SK-N-SH treated with all-trans-retinoic acid at 6 μM for 48 hours (cell line): ENCODE measurements around the gene COPZ2.

Source experiments
- ATAC-seq: fragments of 200-7000 bp; cut with Tn5 transposase; 3 replicates; pipeline ENCODE4 v1.9.1; 2020; ENCODE audit warnings: mild to moderate bottlenecking, moderate library complexity
- ARNTL ChIP-seq: fragments of 450-650 bp; formaldehyde crosslinking; IDR thresholded peaks from 2 replicates; pipeline ENCODE4 v1.5.0; 2020; ENCODE audit warnings: low read depth, mild to moderate bottlenecking, moderate library complexity, borderline replicate concordance
- BACH2 ChIP-seq: fragments of 250-450 bp; sonication (Bioruptor Pico); IDR thresholded peaks from 2 replicates; pipeline ENCODE4 v1.9.0; 2021; ENCODE audit warnings: mild to moderate bottlenecking, borderline replicate concordance
- CSDC2 ChIP-seq: fragments of 250-450 bp; sonication (Bioruptor Pico); IDR thresholded peaks from 2 replicates; pipeline ENCODE4 v1.5.0; 2020; ENCODE audit warnings: mild to moderate bottlenecking, moderate library complexity
- CSRNP3 ChIP-seq: fragments of 250-450 bp; sonication (Bioruptor Pico); IDR thresholded peaks from 2 replicates; pipeline ENCODE4 v1.5.1; 2021; ENCODE audit warnings: mild to moderate bottlenecking, moderate library complexity
- GLIS3 ChIP-seq: fragments of 250-450 bp; sonication (Bioruptor Pico); IDR thresholded peaks from 2 replicates; pipeline ENCODE4 v1.5.0; 2020; ENCODE audit warnings: mild to moderate bottlenecking, moderate library complexity
- ISL1 ChIP-seq: fragments of 250-450 bp; sonication (Bioruptor Pico); IDR thresholded peaks from 2 replicates; pipeline ENCODE4 v2.1.2; 2022; ENCODE audit warnings: mild to moderate bottlenecking, moderate library complexity
- OSR1 ChIP-seq: fragments of 250-450 bp; sonication (Bioruptor Pico); IDR thresholded peaks from 2 replicates; pipeline ENCODE4 v1.8.0; 2022; ENCODE audit warnings: moderate library complexity, mild to moderate bottlenecking, inconsistent platforms
- SNAI2 ChIP-seq: fragments of 250-450 bp; sonication (Bioruptor Pico); IDR thresholded peaks from 2 replicates; pipeline ENCODE4 v1.5.0; 2020; ENCODE audit warnings: mild to moderate bottlenecking, moderate library complexity
- TCF4 ChIP-seq: fragments of 250-450 bp; sonication (Bioruptor Pico); IDR thresholded peaks from 2 replicates; pipeline ENCODE4 v1.8.0; 2021; ENCODE audit warnings: mild to moderate bottlenecking, moderate library complexity, borderline replicate concordance
- TOX ChIP-seq: fragments of 250-450 bp; sonication (Bioruptor Pico); IDR thresholded peaks from 2 replicates; pipeline ENCODE4 v1.8.0; 2021; ENCODE audit warnings: mild to moderate bottlenecking, moderate library complexity, borderline replicate concordance
- ZC3H10 ChIP-seq: fragments of 250-450 bp; sonication (Bioruptor Pico); IDR thresholded peaks from 2 replicates; pipeline ENCODE4 v1.5.1; 2021; ENCODE audit warnings: mild to moderate bottlenecking, moderate library complexity
- ZFP30 ChIP-seq: fragments of 450-650 bp; formaldehyde crosslinking; IDR thresholded peaks from 2 replicates; pipeline ENCODE4 v1.5.0; 2022; ENCODE audit warnings: mild to moderate bottlenecking, moderate library complexity
- ZNF565 ChIP-seq: fragments of 450-650 bp; formaldehyde crosslinking; conservative IDR thresholded peaks from 2 replicates; pipeline ENCODE4 v1.5.0; 2020; ENCODE audit warnings: low read depth, mild to moderate bottlenecking, moderate library complexity
- ZNF70 ChIP-seq: fragments of 450-650 bp; formaldehyde crosslinking; IDR thresholded peaks from 2 replicates; pipeline ENCODE4 v1.5.0; 2020; ENCODE audit warnings: mild to moderate bottlenecking, moderate library complexity
- ZNF8 ChIP-seq: fragments of 450-650 bp; formaldehyde crosslinking; IDR thresholded peaks from 2 replicates; pipeline ENCODE4 v1.5.0; 2020; ENCODE audit warnings: mild to moderate bottlenecking, moderate library complexity
- TF ChIP-seq, protein P1 (sequence below): fragments of 250-450 bp; sonication (Bioruptor Pico); IDR thresholded peaks from 2 replicates; pipeline ENCODE4 v1.5.0; 2020; ENCODE audit warnings: mild to moderate bottlenecking, moderate library complexity
- TF ChIP-seq, protein P2 (sequence below): fragments of 250-450 bp; sonication (Bioruptor Pico); IDR thresholded peaks from 2 replicates; pipeline ENCODE4 v1.8.0; 2020; ENCODE audit warnings: mild to moderate bottlenecking, moderate library complexity, borderline replicate concordance
- TF ChIP-seq, protein P3 (sequence below): fragments of 250-450 bp; sonication (Bioruptor Pico); IDR thresholded peaks from 2 replicates; pipeline ENCODE4 v1.5.1; 2020; ENCODE audit warnings: low read depth, mild to moderate bottlenecking, moderate library complexity

The COPZ2 gene

GRCh38 chr17:48071654-48072053 is 34.1 kb upstream of the COPZ2 start (continued):
- TF ChIP-seq, protein P1, sequence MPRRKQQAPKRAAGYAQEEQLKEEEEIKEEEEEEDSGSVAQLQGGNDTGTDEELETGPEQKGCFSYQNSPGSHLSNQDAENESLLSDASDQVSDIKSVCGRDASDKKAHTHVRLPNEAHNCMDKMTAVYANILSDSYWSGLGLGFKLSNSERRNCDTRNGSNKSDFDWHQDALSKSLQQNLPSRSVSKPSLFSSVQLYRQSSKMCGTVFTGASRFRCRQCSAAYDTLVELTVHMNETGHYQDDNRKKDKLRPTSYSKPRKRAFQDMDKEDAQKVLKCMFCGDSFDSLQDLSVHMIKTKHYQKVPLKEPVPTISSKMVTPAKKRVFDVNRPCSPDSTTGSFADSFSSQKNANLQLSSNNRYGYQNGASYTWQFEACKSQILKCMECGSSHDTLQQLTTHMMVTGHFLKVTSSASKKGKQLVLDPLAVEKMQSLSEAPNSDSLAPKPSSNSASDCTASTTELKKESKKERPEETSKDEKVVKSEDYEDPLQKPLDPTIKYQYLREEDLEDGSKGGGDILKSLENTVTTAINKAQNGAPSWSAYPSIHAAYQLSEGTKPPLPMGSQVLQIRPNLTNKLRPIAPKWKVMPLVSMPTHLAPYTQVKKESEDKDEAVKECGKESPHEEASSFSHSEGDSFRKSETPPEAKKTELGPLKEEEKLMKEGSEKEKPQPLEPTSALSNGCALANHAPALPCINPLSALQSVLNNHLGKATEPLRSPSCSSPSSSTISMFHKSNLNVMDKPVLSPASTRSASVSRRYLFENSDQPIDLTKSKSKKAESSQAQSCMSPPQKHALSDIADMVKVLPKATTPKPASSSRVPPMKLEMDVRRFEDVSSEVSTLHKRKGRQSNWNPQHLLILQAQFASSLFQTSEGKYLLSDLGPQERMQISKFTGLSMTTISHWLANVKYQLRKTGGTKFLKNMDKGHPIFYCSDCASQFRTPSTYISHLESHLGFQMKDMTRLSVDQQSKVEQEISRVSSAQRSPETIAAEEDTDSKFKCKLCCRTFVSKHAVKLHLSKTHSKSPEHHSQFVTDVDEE: no peak
- TF ChIP-seq OSR1 (CRISPR knock-in tag) (no peak), CSDC2 (no peak), ZNF8 (no peak), ZNF70 (CRISPR knock-in tag) (no peak), ISL1 (CRISPR knock-in tag) (no peak), TOX (CRISPR knock-in tag) (no peak), ARNTL (CRISPR knock-in tag) (no peak), GLIS3 (CRISPR knock-in tag) (no peak), SNAI2 (no peak)
- TF ChIP-seq, protein P2, sequence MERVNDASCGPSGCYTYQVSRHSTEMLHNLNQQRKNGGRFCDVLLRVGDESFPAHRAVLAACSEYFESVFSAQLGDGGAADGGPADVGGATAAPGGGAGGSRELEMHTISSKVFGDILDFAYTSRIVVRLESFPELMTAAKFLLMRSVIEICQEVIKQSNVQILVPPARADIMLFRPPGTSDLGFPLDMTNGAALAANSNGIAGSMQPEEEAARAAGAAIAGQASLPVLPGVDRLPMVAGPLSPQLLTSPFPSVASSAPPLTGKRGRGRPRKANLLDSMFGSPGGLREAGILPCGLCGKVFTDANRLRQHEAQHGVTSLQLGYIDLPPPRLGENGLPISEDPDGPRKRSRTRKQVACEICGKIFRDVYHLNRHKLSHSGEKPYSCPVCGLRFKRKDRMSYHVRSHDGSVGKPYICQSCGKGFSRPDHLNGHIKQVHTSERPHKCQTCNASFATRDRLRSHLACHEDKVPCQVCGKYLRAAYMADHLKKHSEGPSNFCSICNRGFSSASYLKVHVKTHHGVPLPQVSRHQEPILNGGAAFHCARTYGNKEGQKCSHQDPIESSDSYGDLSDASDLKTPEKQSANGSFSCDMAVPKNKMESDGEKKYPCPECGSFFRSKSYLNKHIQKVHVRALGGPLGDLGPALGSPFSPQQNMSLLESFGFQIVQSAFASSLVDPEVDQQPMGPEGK (CRISPR knock-in tag): no peak

GRCh38 chr17:48070195-48070594 is 32.6 kb upstream of the COPZ2 start:
- ATAC-seq: no peak
- TF ChIP-seq CSDC2 (no peak), BACH2 (no peak), ZNF70 (CRISPR knock-in tag) (no peak), ISL1 (CRISPR knock-in tag) (no peak), ZFP30 (CRISPR knock-in tag) (no peak), CSRNP3 (CRISPR knock-in tag) (no peak), ZC3H10 (CRISPR knock-in tag) (no peak), ZNF565 (CRISPR knock-in tag) (no peak), TCF4 (CRISPR knock-in tag) (no peak), TOX (CRISPR knock-in tag) (no peak), SNAI2 (no peak)
- TF ChIP-seq, protein P1: no peak
- TF ChIP-seq, protein P2 (CRISPR knock-in tag): no peak
- TF ChIP-seq, protein P3, sequence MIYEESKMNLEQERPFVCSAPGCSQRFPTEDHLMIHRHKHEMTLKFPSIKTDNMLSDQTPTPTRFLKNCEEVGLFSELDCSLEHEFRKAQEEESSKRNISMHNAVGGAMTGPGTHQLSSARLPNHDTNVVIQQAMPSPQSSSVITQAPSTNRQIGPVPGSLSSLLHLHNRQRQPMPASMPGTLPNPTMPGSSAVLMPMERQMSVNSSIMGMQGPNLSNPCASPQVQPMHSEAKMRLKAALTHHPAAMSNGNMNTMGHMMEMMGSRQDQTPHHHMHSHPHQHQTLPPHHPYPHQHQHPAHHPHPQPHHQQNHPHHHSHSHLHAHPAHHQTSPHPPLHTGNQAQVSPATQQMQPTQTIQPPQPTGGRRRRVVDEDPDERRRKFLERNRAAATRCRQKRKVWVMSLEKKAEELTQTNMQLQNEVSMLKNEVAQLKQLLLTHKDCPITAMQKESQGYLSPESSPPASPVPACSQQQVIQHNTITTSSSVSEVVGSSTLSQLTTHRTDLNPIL (CRISPR knock-in tag): no peak
- TF ChIP-seq, all 23 proteins: peak for 0
